Activated T-helper 2 cell treated with anti-CD3 and anti-CD28 coated beads, Interferon-gamma antibody, Interleukin-2, Interleukin-4, amounts not matched to agents 10 μg/mL and 5 μg/mL and 100 μg/mL, durations not matched to agents 14 hours and 24 hours and 36 hours (primary cell): ENCODE measurements around the gene ZBTB12. TPM values are rescaled to one million over a fixed set of nuclear protein-coding genes. Genes with fewer than 3 reads are reported as not detected.
A peak's percentile ranks its signal among the peaks of the same experiment; 100 is the strongest.
"Not testable (repeated sequence)": the region's sequence is repeated elsewhere in the genome, so short reads cannot be mapped to it uniquely, and the experiment has no call there.

Experiments used
- DNase-seq: peaks from one replicate; pipeline ENCODE4 v3.0.0; 2021; ENCODE audit warnings: low spot score
- H3K27ac Mint-ChIP-seq: one replicate; pipeline ENCODE4 v1.8.0; 2021; ENCODE audit warnings: mixed read lengths
- H3K27me3 Mint-ChIP-seq: one replicate; pipeline ENCODE4 v1.8.0; 2021; ENCODE audit warnings: low read depth, mixed read lengths
- H3K36me3 Mint-ChIP-seq: one replicate; pipeline ENCODE4 v1.8.0; 2021; ENCODE audit warnings: low read depth, mixed read lengths
- H3K4me1 Mint-ChIP-seq: one replicate; pipeline ENCODE4 v1.8.0; 2021; ENCODE audit warnings: low read depth, mixed read lengths
- H3K4me3 Mint-ChIP-seq: one replicate; pipeline ENCODE4 v1.8.0; 2021; ENCODE audit warnings: low read depth, mild to moderate bottlenecking, moderate library complexity, mixed read lengths
- H3K9me3 Mint-ChIP-seq: one replicate; pipeline ENCODE4 v1.8.0; 2021; ENCODE audit warnings: mixed read lengths
- intact Hi-C: fragments of 100-400 bp; cut with micrococcal nuclease; formaldehyde crosslinking; loops from one replicate; pipeline ENCODE4 v1.15.1; 2023
- total RNA-seq: library from RNA; stranded (reverse); gene quantifications from 2 replicates; pipeline ENCODE4 v1.2.3, GENCODE V29; 2022

Gene ZBTB12
- total RNA-seq, 1 donor from 2014 or later = 4.9 TPM

DNA sequence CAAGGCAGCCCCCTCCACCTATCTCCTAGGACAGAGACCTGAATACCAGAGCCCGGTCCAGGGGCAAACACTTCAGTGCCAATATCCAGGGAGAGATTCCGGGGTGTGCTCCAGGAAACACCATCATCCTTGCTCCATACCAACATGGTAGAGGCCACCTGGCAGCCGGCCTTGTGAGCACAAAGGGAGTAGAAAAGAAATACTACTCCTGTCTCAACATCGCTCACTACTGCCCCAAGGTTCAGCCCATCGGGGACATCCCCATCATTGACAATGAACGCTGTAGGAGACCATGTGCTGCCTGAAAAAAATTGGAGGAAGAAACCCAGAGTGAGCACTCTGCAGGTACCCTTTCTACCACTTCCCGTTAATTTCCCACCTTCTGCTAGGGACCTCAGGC, 40.7 kb downstream of the ZBTB12 start:
- peak overlapping the region; percentile 97 for H3K4me3 Mint-ChIP-seq
- intact Hi-C loops = loop anchor here (5.0 kb wide), 1 partner anchor 39 kb away; no protein-coding TSS in a partner anchor
- peaks cover 13% of the 10 kb centered on the region for H3K36me3 Mint-ChIP-seq
- H3K9me3 Mint-ChIP-seq = no peaks in the 10 kb centered on the region
- no peaks in the 10 kb centered on the region for H3K27me3 Mint-ChIP-seq
- no peak overlapping the region for H3K27ac Mint-ChIP-seq
- peaks cover 13% of the 10 kb centered on the region for H3K4me1 Mint-ChIP-seq
- DNase-seq = no peak

DNA sequence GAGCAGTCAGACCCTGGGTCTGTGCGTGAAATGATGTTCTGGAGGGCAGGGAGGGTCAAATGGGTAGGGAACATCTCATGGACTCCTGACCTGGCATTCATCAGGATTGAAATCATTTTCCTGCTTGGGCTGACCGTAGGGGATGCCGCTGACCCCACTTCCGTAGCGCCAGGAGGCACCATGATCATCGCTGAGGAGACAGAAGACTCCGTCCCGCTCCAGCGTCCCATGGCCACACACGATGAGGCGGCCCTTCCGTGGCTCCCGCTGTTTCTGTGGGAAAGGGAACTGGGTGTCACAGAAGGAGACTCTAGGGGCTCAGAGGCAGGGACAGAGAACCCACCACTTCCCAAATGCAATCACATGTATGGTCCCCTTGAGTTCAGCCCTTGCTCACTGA, 41.5 kb downstream of the ZBTB12 start:
- H3K27me3 Mint-ChIP-seq = no peaks in the 10 kb centered on the region

DNA sequence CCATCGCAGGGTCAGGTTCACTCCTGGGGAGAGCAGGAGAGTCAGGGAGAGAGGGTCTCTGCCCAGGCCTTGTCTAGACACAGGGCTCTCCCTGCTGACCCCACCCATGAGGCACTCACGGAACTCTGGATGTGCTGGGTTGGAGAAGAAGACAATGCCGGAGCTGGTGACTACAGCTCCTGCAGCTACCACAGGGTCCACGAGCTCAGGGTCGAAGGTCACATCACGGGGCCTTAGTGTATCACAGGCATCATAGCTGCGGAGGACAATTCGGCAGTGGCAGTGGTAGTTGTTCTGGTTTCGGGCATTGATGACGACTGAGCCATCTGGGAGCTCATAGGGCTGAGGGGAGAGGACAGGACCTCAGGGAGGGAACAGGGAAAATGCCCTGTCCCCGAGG, 42.0 kb downstream of the ZBTB12 start:
- Mint-ChIP-seq H3K27ac (no peak overlapping the region), H3K27me3 (no peaks in the 10 kb centered on the region)

More for the DNA sequence above, 41.5 kb downstream of the ZBTB12 start:
- DNase-seq = no peak
- intact Hi-C loops = loop anchor here (5.0 kb wide), 1 partner anchor 38 kb away; no protein-coding TSS in a partner anchor
- Mint-ChIP-seq H3K4me3 (no peak overlapping the region), H3K9me3 (no peaks in the 10 kb centered on the region), H3K4me1 (peaks cover 13% of the 10 kb centered on the region), H3K36me3 (peaks cover 13% of the 10 kb centered on the region), H3K27ac (no peak overlapping the region)

DNA sequence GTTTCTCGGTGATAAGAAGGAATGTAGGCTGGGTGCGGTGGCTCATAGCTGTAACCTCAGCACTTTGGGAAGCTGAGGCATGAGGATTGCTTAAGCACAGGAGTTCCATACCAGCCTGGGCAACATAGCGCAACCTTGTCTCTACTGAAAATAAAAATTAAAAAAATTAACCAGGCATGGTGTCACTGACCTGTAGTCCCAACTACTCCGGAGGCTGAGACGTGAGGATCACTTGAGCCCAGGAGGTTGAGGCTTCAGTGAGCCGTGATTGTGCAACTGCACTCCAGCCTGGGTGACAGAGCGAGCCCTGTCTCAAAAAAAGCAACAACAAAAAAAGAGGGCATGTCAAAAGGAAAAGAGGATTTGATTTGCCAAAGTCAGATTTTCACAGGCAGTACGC, 43.2 kb downstream of the ZBTB12 start:
- intact Hi-C loops = no loop called here
- no peak for DNase-seq
- Mint-ChIP-seq H3K4me3 (no peak overlapping the region), H3K9me3 (no peaks in the 10 kb centered on the region), H3K4me1 (peaks cover 7% of the 10 kb centered on the region), H3K27ac (no peak overlapping the region), H3K27me3 (no peaks in the 10 kb centered on the region), H3K36me3 (peaks cover 13% of the 10 kb centered on the region)

More for the DNA sequence above, 42.0 kb downstream of the ZBTB12 start:
- Mint-ChIP-seq H3K4me3 (peak overlapping the region; percentile 6), H3K4me1 (peaks cover 11% of the 10 kb centered on the region), H3K9me3 (no peaks in the 10 kb centered on the region), H3K36me3 (peaks cover 13% of the 10 kb centered on the region)
- DNase-seq = no peak
- intact Hi-C loops = loop anchor here (5.0 kb wide), 1 partner anchor 38 kb away; no protein-coding TSS in a partner anchor

DNA sequence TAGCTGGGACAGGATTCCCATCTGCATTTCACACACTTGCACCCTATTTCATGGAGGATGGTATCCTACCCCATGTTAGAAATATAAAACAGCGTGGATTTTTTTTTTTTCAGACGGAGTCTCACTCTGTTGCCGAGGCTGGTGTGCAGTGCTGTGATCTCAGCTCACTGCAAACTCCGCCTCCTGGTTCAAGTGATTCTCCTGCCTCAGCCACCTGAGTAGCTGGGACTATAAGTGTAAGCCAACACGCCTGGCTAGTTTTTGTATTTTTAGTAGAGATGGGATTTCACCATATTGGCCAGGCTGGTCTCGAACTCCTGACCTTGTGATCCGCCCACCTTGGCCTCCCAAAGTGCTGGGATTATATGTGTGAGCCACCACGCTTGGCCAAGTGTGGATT, 44.1 kb downstream of the ZBTB12 start:
- H3K27me3 Mint-ChIP-seq, H3K9me3 Mint-ChIP-seq, intact Hi-C loops, H3K4me1 Mint-ChIP-seq, H3K4me3 Mint-ChIP-seq, H3K27ac Mint-ChIP-seq, DNase-seq: not testable (repeated sequence)
- H3K36me3 Mint-ChIP-seq = peaks cover 13% of the 10 kb centered on the region

DNA sequence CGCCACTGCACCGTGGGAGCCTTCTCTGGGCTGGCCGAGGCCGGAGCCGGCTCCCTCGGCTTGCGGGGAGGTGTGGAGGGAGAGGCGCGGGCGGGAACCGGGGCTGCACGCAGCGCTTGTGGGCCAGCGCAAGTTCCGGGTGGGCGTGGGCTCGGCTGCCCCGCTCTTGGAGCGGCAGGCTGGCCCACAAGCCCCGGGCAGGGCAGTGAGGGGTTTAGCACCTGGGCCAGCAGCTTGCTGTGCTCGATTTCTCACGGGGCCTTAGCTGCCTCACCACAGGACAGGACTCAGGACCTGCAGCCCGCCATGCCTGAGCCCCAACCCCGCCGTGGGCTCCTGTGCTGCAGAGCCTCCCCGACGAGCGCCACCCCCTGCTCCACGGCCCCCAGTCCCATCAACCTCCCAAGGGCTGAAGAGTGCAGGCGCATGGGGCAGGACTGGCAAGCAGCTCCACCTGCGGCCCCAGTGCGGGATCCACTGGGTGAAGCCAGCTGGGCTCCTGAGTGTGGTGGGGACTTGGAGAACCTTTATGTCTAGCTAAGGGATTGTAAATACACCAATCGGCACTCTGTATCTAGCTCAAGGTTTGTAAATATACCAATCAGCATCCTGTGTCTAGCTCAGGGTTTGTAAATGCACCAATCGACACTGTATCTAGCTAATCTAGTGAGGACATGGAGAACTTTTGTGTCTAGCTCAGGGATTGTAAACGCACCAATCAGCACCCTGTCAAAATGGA, 49.7 kb downstream of the ZBTB12 start:
- H3K4me1 Mint-ChIP-seq, H3K9me3 Mint-ChIP-seq, H3K27ac Mint-ChIP-seq, H3K27me3 Mint-ChIP-seq, intact Hi-C loops, DNase-seq, H3K4me3 Mint-ChIP-seq, H3K36me3 Mint-ChIP-seq: not testable (repeated sequence)

DNA sequence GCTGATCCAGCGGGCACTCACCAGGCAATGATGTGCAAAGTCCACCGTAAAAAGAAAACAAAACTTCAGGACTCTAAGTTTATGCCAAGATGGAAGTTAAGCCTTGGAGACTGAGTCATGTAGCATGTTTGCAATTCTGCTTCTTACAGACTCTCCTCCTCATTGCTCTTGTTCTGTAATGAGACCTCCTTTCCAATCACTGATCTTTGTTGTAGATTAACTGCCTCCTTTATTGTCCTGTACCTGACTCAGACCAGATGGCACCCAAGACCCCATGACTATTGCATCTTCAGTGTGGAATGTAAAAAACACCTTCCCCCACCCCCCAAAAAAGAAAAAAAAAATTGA, 50.4 kb downstream of the ZBTB12 start:
- Mint-ChIP-seq H3K9me3 (no peaks in the 10 kb centered on the region), H3K36me3 (no peaks in the 10 kb centered on the region), H3K4me3 (no peak overlapping the region), H3K27ac (no peak overlapping the region), H3K27me3 (no peaks in the 10 kb centered on the region), H3K4me1 (no peaks in the 10 kb centered on the region)
- intact Hi-C loops = no loop called here
- DNase-seq = no peak

DNA sequence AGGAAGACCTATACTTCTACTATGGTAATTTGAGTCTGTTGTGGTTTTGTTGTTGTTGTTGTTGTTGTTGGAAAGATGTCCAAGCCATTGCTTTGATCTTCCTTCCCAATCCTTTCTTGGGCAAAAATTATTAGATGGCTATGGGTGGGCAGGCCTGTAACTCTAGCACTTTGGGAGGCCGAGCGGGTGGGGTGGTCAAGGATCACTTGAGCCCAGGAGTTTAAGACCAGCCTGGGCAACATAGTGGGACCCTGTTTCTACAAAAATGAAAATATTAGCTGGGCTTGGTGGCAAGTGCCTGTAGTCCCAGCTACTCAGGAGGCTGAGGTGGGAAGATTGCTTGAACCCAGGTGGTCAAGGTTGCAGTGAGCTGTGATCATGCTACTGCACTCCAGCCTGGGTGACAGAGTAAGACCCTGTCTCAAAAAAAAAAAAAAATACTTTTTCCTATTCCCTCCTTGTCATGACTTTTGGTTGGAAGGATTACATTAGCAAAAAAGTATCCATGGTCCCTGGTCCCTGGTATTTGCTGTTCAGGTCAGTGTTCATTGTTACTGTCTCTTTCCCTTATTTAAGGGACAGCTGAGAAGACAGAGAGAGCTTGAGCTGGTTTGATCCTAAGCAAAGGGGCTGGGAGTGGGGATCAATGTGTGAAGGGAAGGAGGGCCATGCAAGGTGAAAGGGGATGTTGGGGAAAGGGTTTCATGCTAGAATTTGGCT, 51.0 kb downstream of the ZBTB12 start:
- H3K36me3 Mint-ChIP-seq = no peaks in the 10 kb centered on the region

More for the DNA sequence above, 51.0 kb downstream of the ZBTB12 start:
- Mint-ChIP-seq H3K27ac (no peak overlapping the region), H3K9me3 (no peaks in the 10 kb centered on the region), H3K27me3 (no peaks in the 10 kb centered on the region), H3K4me3 (no peak overlapping the region), H3K4me1 (no peaks in the 10 kb centered on the region)
- intact Hi-C loops = no loop called here
- DNase-seq = no peak

Other genes starting within 250 kb of the ZBTB12 start
- gene BAG6, start 249.4 kb downstream of the ZBTB12 start, total RNA-seq = 330 and 335 TPM in 2 replicates
- gene APOM, start 246.2 kb downstream of the ZBTB12 start, total RNA-seq = 2.3 and 2.4 TPM in 2 replicates
- 18.1 and 19.3 TPM in 2 replicates for gene C6orf47, start 241.3 kb downstream of the ZBTB12 start, total RNA-seq
- 31.5 and 34.7 TPM in 2 replicates for gene GPANK1, start 237.1 kb downstream of the ZBTB12 start, total RNA-seq
- 266 and 279 TPM in 2 replicates for gene CSNK2B, start 236.0 kb downstream of the ZBTB12 start, total RNA-seq
- 31.0 and 32.1 TPM in 2 replicates for gene LY6G5B, start 232.1 kb downstream of the ZBTB12 start, total RNA-seq
- 4.6 and 4.8 TPM in 2 replicates for gene LY6G5C, start 221.0 kb downstream of the ZBTB12 start, total RNA-seq
- gene ABHD16A, start 198.8 kb downstream of the ZBTB12 start, total RNA-seq = 51.4 and 52.7 TPM in 2 replicates
- gene LY6G6F, start 195.2 kb downstream of the ZBTB12 start, total RNA-seq = not detected in 2 replicates
- not detected in 2 replicates for gene LY6G6D, start 186.7 kb downstream of the ZBTB12 start, total RNA-seq
- gene LY6G6C, start 180.3 kb downstream of the ZBTB12 start, total RNA-seq = not detected in 2 replicates
- gene MPIG6B, start 178.7 kb downstream of the ZBTB12 start, total RNA-seq = not detected in 2 replicates
- gene DDAH2, start 172.8 kb downstream of the ZBTB12 start, total RNA-seq = 5.8 and 7.7 TPM in 2 replicates
- gene CLIC1, start 165.6 kb downstream of the ZBTB12 start, total RNA-seq = 412 and 423 TPM in 2 replicates
- gene MSH5, start 162.1 kb downstream of the ZBTB12 start, total RNA-seq = 82.8 and 93.3 TPM in 2 replicates
- gene SAPCD1, start 139.4 kb downstream of the ZBTB12 start, total RNA-seq = 16.4 and 18.9 TPM in 2 replicates
- 5.6 and 5.9 TPM in 2 replicates for gene VWA7, start 124.8 kb downstream of the ZBTB12 start, total RNA-seq
- gene VARS1, start 106.3 kb downstream of the ZBTB12 start, total RNA-seq = 166 and 176 TPM in 2 replicates
- 130 TPM in 2 replicates for gene LSM2, start 95.1 kb downstream of the ZBTB12 start, total RNA-seq
- gene HSPA1L, start 86.8 kb downstream of the ZBTB12 start, total RNA-seq = 2.1 and 2.4 TPM in 2 replicates
- gene HSPA1A, start 86.5 kb downstream of the ZBTB12 start, total RNA-seq = 112 and 118 TPM in 2 replicates
- 116 and 120 TPM in 2 replicates for gene HSPA1B, start 74.3 kb downstream of the ZBTB12 start, total RNA-seq
- gene NEU1, start 39.3 kb downstream of the ZBTB12 start, total RNA-seq = 21.3 and 21.6 TPM in 2 replicates
- gene SLC44A4, start 23.1 kb downstream of the ZBTB12 start, total RNA-seq = 0.18 TPM in 1 of 2 replicates, not detected in the other
- gene EHMT2, start 4.4 kb downstream of the ZBTB12 start, total RNA-seq = 76.3 and 76.5 TPM in 2 replicates
- 1.1 and 1.4 TPM in 2 replicates for gene C2, start 25.6 kb upstream of the ZBTB12 start, total RNA-seq
- 0.16 TPM in 1 of 2 replicates, not detected in the other for gene CFB, start 44.0 kb upstream of the ZBTB12 start, total RNA-seq
- 81.2 and 82.0 TPM in 2 replicates for gene NELFE, start 56.9 kb upstream of the ZBTB12 start, total RNA-seq
- gene SKIC2, start 57.1 kb upstream of the ZBTB12 start, total RNA-seq = 93.7 and 99.5 TPM in 2 replicates
- gene DXO, start 70.1 kb upstream of the ZBTB12 start, total RNA-seq = 15.7 and 16.6 TPM in 2 replicates
- gene C4A, start 80.0 kb upstream of the ZBTB12 start, total RNA-seq = 2.6 and 3.1 TPM in 2 replicates
- 2.9 and 4.2 TPM in 2 replicates for gene C4B, start 112.7 kb upstream of the ZBTB12 start, total RNA-seq
- gene CYP21A2, start 136.3 kb upstream of the ZBTB12 start, total RNA-seq = 0.25 and 0.39 TPM in 2 replicates
- 4.3 and 5.0 TPM in 2 replicates for gene TNXB, start 207.3 kb upstream of the ZBTB12 start, total RNA-seq
- 86.9 and 91.2 TPM in 2 replicates for gene ATF6B, start 226.2 kb upstream of the ZBTB12 start, total RNA-seq
- 5.0 and 5.8 TPM in 2 replicates for gene FKBPL, start 228.2 kb upstream of the ZBTB12 start, total RNA-seq
- 0.27 TPM in 1 of 2 replicates, not detected in the other for gene PRRT1, start 249.9 kb upstream of the ZBTB12 start, total RNA-seq